ENCODE data around the gene KLHL30. TPM values are rescaled to one million over a fixed set of nuclear protein-coding genes. Genes with fewer than 3 reads are reported as not detected.

The KLHL30 gene
- total and polyA plus RNA-seq, 4 donors = 0.10 to 0.28 (median 0.13) TPM

- Histone ChIP-seq H3K4me3 (ENCODE audit: low read depth, low read length) (no peak overlapping the region), H3K27me3 (ENCODE audit: control insufficient read depth, insufficient read depth, low read length) (no peaks in the 10 kb centered on the region), H3K9me3 (ENCODE audit: control insufficient read depth, insufficient read depth, low read length) (no peaks in the 10 kb centered on the region), H3K4me1 (ENCODE audit: control insufficient read depth, insufficient read depth, low read length) (peaks cover 5% of the 10 kb centered on the region), H3K36me3 (ENCODE audit: control insufficient read depth, insufficient read depth, low read length) (peaks cover 16% of the 10 kb centered on the region), H3K27ac (ENCODE audit: low read depth, low read length) (no peak overlapping the region)
- DNase-seq (ENCODE audit: low read depth in 4 of 6, low spot score in 6 of 6) = no peak
- 86% methylated on average over 6 of the region's 10 CpGs for WGBS (ENCODE audit: insufficient coverage)
Measured at GRCh38 chr2:238102865-238103264, 35.6 kb upstream of the KLHL30 start.

GRCh38 chr2:238103465-238104225, 34.8 kb upstream of the KLHL30 start:
- H3K27me3 ChIP-seq (ENCODE audit: control insufficient read depth, insufficient read depth, low read length) = no peaks in the 10 kb centered on the region
- H3K4me3 ChIP-seq (ENCODE audit: low read depth, low read length) = no peak overlapping the region
- peaks cover 7% of the 10 kb centered on the region for H3K4me1 ChIP-seq (ENCODE audit: control insufficient read depth, insufficient read depth, low read length)
- no peak for DNase-seq (ENCODE audit: low read depth in 4 of 6, low spot score in 6 of 6)
- no peak overlapping the region for H3K27ac ChIP-seq (ENCODE audit: low read depth, low read length)
- WGBS (ENCODE audit: insufficient coverage) = 85% methylated on average over 15 of the region's 18 CpGs
- H3K36me3 ChIP-seq (ENCODE audit: control insufficient read depth, insufficient read depth, low read length) = peaks cover 9% of the 10 kb centered on the region
- no peaks in the 10 kb centered on the region for H3K9me3 ChIP-seq (ENCODE audit: control insufficient read depth, insufficient read depth, low read length)

GRCh38 chr2:238104226-238104690, 34.2 kb upstream of the KLHL30 start:
- no peak overlapping the region for H3K4me3 ChIP-seq (ENCODE audit: low read depth, low read length)
- H3K9me3 ChIP-seq (ENCODE audit: control insufficient read depth, insufficient read depth, low read length) = no peaks in the 10 kb centered on the region
- H3K4me1 ChIP-seq (ENCODE audit: control insufficient read depth, insufficient read depth, low read length) = peaks cover 11% of the 10 kb centered on the region
- H3K36me3 ChIP-seq (ENCODE audit: control insufficient read depth, insufficient read depth, low read length) = peaks cover 7% of the 10 kb centered on the region
- no peaks in the 10 kb centered on the region for H3K27me3 ChIP-seq (ENCODE audit: control insufficient read depth, insufficient read depth, low read length)
- 83% methylated on average over 13 of the region's 14 CpGs for WGBS (ENCODE audit: insufficient coverage)
- no peak for DNase-seq (ENCODE audit: low read depth in 4 of 6, low spot score in 6 of 6)
- no peak overlapping the region for H3K27ac ChIP-seq (ENCODE audit: low read depth, low read length)

DNA sequence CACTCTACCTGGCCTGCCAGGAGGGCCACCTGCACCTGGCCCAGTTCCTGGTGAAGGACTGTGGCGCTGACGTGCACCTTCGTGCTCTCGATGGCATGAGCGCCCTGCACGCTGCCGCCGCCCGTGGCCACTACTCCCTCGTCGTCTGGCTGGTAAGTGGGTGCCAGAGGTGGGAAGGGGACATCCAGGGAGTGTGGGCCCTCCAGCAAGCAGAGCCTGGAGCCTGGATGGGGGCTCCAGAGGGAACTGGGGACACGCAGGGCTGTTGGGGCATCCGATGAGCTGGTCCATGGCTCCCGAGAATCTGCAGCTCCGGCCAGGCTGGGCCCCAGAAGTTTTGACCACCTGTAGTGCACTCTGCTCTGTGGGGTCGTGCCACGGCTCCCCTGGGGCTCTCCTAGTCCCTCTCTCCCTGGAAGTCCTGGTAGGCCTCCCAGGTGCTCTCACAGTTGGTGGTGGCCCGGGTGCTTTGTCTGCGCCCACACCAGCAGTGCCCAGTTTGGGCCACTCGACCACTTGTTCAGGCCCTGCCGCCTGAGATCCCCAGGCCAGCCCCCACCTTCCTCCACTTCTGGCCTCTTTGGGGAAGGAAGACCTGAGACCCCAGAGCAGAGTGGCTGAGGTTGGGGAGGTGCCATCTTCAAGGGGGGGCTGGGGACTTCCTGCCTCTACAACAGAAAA, 33.6 kb upstream of the KLHL30 start:
- WGBS (ENCODE audit: insufficient coverage) = 92% methylated on average over 17 of the region's 21 CpGs
- Histone ChIP-seq H3K4me1 (ENCODE audit: control insufficient read depth, insufficient read depth, low read length) (peaks cover 11% of the 10 kb centered on the region), H3K4me3 (ENCODE audit: low read depth, low read length) (no peak overlapping the region), H3K27ac (ENCODE audit: low read depth, low read length) (no peak overlapping the region), H3K9me3 (ENCODE audit: control insufficient read depth, insufficient read depth, low read length) (no peaks in the 10 kb centered on the region), H3K27me3 (ENCODE audit: control insufficient read depth, insufficient read depth, low read length) (no peaks in the 10 kb centered on the region), H3K36me3 (ENCODE audit: control insufficient read depth, insufficient read depth, low read length) (peaks cover 4% of the 10 kb centered on the region)
- DNase-seq (ENCODE audit: low read depth in 4 of 6, low spot score in 6 of 6) = no peak

DNA sequence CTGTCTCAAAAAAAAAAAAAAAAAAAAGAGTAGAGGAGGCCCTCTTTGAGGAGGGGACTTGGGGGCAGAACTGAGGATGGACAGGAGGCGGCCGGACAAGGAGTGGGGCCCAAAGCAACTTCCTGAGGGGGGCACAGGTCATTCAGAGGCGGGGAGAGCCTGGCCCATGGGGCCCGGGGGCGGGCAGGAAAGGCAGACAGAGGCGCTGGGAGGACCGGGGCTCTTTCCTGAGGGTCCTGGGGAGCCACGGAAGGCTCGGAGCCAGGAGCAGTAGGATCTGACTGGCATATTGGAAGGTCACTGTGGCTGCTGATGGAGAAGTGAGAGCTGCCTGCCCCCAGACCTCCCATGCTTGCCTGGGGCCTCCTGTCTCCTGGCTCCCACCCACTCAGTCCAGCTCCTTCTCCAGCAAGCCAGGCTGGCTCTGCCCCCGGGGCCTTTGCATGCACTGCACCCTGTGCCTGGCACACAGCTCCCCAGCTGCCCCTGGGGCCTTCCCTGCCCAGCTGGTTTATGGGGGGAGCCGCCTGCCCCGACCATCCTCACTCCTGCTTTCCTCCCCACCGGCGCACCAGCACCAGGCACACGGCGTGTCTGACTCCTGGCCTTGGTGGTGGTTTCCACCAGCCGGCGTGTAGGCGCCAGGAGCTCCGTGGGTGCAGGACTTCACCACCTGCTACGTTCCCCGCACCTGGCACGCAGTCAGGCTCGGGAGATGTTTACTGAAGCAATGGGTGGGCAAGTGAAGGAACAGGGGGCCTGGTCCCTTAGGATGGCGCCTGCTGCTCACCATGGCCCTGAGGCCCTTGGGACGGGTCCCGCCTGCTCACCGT, 32.7 kb upstream of the KLHL30 start:
- 90% methylated on average over 22 of the region's 28 CpGs for WGBS (ENCODE audit: insufficient coverage)
- Histone ChIP-seq H3K27ac (ENCODE audit: low read depth, low read length) (no peak overlapping the region), H3K4me3 (ENCODE audit: low read depth, low read length) (no peak overlapping the region), H3K27me3 (ENCODE audit: control insufficient read depth, insufficient read depth, low read length) (no peaks in the 10 kb centered on the region), H3K9me3 (ENCODE audit: control insufficient read depth, insufficient read depth, low read length) (no peaks in the 10 kb centered on the region), H3K4me1 (ENCODE audit: control insufficient read depth, insufficient read depth, low read length) (peaks cover 11% of the 10 kb centered on the region), H3K36me3 (ENCODE audit: control insufficient read depth, insufficient read depth, low read length) (no peaks in the 10 kb centered on the region)
- DNase-seq (ENCODE audit: low read depth in 4 of 6, low spot score in 6 of 6) = no peak

DNA sequence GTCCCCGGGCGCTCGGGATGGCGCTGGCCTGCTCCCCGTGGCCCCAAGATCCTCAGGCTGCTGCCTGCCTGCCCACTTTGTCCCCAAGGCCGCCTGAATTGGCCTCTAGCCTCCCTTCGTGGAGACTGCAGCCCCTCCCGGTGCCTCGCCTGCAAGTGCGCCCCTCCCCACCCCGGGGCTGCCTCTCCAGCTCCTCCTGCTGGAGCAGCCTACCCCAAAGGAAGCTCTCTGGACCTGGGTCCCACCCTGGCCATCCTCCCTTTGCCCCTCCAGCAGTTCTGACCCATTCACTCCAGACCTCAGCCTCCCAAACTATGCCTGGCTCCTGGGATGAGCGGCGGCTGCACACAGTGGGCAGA, 32.1 kb upstream of the KLHL30 start:
- Histone ChIP-seq H3K36me3 (ENCODE audit: control insufficient read depth, insufficient read depth, low read length) (no peaks in the 10 kb centered on the region), H3K4me3 (ENCODE audit: low read depth, low read length) (no peak overlapping the region), H3K9me3 (ENCODE audit: control insufficient read depth, insufficient read depth, low read length) (no peaks in the 10 kb centered on the region), H3K27me3 (ENCODE audit: control insufficient read depth, insufficient read depth, low read length) (no peaks in the 10 kb centered on the region), H3K27ac (ENCODE audit: low read depth, low read length) (no peak overlapping the region), H3K4me1 (ENCODE audit: control insufficient read depth, insufficient read depth, low read length) (peaks cover 11% of the 10 kb centered on the region)
- DNase-seq (ENCODE audit: low read depth in 4 of 6, low spot score in 6 of 6) = no peak
- 81% methylated on average over 13 of the region's 13 CpGs for WGBS (ENCODE audit: insufficient coverage)

- Histone ChIP-seq H3K36me3 (ENCODE audit: control insufficient read depth, insufficient read depth, low read length) (no peaks in the 10 kb centered on the region), H3K4me1 (ENCODE audit: control insufficient read depth, insufficient read depth, low read length) (peaks cover 11% of the 10 kb centered on the region), H3K27me3 (ENCODE audit: control insufficient read depth, insufficient read depth, low read length) (no peaks in the 10 kb centered on the region), H3K4me3 (ENCODE audit: low read depth, low read length) (no peak overlapping the region), H3K27ac (ENCODE audit: low read depth, low read length) (no peak overlapping the region), H3K9me3 (ENCODE audit: control insufficient read depth, insufficient read depth, low read length) (no peaks in the 10 kb centered on the region)
- DNase-seq (ENCODE audit: low read depth in 4 of 6, low spot score in 6 of 6) = no peak
- 68% methylated on average over 27 of the region's 28 CpGs for WGBS (ENCODE audit: insufficient coverage)
Measured at GRCh38 chr2:238106698-238107524, 31.6 kb upstream of the KLHL30 start.

DNA sequence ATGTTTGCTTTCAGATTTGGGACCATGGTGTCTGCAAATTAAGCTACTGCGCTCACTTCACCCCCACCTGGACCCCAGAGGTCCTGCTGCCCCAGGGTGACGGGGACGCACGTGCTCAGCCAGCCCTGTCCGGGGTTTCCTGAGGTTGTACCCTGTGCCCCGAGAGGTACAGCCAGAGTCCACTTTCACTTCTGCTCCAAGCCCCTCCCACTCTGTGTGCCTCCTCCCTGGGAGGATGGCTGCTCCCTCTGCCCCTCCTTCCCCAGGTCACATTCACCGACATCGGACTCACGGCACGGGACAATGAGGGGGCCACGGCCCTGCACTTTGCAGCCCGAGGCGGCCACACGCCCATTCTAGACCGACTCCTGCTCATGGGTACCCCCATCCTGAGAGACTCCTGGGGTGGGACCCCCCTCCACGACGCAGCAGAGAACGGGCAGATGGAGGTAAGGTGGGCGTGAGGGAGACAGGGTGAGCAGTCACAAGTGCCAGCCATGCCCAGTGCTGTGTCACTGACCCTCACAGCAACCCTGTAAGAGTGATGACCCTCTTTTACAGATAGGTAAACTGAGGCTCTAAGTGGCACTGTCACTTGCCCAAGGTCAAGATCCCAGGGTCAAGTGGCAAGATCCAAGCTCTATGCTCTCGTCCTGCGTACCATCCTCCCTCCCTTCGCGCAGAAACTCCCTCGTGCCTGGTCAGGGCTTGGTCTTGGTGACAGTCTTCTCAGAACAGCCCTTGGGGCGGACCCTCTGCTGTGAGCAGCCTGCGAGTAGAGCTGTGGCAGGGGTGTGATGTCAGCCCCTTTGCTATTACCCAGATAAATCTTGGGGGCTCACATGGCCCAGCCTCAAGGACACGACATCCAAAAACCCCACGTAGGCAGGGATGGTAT, 30.7 kb upstream of the KLHL30 start:
- Histone ChIP-seq H3K27ac (ENCODE audit: low read depth, low read length) (no peak overlapping the region), H3K27me3 (ENCODE audit: control insufficient read depth, insufficient read depth, low read length) (no peaks in the 10 kb centered on the region), H3K36me3 (ENCODE audit: control insufficient read depth, insufficient read depth, low read length) (no peaks in the 10 kb centered on the region), H3K4me1 (ENCODE audit: control insufficient read depth, insufficient read depth, low read length) (peaks cover 11% of the 10 kb centered on the region), H3K9me3 (ENCODE audit: control insufficient read depth, insufficient read depth, low read length) (no peaks in the 10 kb centered on the region), H3K4me3 (ENCODE audit: low read depth, low read length) (no peak overlapping the region)
- DNase-seq (ENCODE audit: low read depth in 4 of 6, low spot score in 6 of 6) = no peak
- WGBS (ENCODE audit: insufficient coverage) = 86% methylated on average over 26 of the region's 28 CpGs

Data from spinal cord (tissue), 10 donors.